Head of caudate nucleus (tissue), 42 donors: ENCODE data around the gene BST1.
"Not testable (repeated sequence)": the region's sequence is repeated elsewhere in the genome, so short reads cannot be mapped to it uniquely, and the experiment has no call there.

Source experiments
- DNase-seq, 42 donors: peaks; one replicate each; pipeline versions ENCODE4 v3.0.0 to v3.0.0-alpha.2; 2020 to 2021; ENCODE audit warnings: mixed read lengths in 7 of 42
- intact Hi-C: fragments of 100-400 bp; cut with DNase I; formaldehyde crosslinking; loops from one replicate; pipeline ENCODE4 v1.15.0; 2022

BST1 gene

DNA sequence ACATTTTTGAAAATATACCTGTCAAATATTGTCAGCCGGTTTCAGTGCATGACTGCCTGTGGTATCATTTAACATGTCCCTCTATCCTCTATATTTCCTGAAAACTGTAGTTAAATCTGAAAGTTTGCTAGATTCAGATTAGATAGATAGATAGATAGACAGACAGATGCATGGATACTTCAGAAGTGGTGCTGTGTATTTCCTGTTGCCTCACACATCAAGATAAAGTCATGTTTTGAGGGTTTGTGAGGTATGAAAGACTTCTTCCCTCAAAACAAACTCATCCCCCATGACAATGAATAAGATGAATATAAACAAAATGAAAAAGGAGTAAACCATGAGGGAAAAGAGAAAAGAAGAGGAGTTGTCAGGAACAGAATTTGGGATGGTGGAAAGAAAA lies 6.0 kb upstream of the BST1 start:
- intact Hi-C loops, result no loop called here
- no peak for DNase-seq

DNA sequence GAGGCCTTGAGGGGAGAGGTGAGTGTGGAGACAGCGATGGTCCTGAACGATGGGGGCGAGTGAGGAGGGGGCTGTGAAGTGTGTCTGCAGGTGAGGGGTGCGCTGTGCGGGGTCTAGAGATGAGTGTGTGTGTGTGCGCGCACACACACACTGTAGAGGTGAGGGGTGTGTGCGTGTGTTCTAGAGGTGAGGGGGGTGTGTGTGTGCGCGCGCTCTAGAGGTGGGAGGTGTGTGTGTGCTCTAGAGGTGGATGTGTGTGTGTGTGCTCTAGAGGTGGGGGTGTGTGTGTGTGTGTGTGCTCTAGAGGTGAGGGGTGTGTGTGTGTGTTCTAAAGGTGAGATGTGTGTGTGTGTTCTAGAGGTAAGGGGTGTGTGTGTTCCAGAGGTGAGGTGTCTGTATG lies 574 bp downstream of the BST1 start:
- intact Hi-C loops, result no loop called here
- no peak for DNase-seq

DNA sequence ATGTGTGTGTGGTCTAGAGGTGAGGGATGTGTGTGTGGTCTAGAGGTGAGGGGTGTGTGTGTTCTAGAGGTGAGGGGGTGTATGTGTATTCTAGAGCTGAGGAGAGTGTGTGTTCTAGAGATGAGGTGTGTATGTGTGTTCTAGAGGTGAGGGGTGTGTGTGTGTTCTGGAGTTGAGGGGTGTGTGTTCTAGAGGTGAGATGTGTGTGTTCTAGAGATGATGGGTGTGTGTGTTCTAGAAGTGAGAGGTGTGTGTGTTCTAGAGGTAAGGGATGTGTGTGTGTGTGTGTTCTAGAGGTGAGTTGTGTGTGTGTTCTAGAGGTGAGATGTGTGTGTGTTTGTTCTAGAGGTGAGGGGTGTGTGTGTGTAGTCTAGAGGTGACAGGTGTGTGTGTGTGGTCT lies 1.3 kb downstream of the BST1 start:
- intact Hi-C loops, result no loop called here
- DNase-seq, result no peak

DNA sequence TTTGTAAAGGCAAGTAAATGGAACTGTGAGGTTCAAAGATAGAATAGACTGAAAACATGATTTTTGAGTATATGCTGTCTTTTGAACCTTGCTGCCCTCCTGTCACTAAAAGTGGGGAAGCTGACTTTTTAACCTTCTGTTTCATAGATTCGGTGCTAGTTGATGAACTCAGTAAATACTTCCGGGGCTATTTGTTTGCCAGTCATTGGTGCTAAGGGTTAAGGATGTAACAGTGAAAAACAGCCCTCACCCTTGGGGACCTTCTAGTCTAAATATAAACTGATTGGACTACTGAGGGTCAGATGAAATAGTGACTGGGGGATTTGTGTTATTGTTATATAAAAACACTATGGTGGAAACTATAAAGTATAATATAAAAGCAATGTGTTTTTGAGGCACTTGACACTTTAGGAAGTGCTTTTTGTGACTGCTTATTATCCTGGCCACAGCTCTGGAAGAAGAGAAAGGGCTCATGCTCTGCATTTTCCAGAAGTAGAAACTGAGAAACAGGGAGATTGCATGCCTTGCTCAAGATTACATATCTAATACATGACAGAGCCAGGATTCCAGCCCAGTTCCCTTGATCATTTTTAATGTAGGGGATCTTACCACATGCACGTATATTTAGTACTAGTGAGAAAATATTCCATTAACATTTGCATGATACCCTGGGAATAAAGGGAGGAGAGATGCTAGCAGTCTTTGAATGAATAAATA lies 3.9 kb downstream of the BST1 start:
- intact Hi-C loops, result no loop called here
- no peak for DNase-seq

DNA sequence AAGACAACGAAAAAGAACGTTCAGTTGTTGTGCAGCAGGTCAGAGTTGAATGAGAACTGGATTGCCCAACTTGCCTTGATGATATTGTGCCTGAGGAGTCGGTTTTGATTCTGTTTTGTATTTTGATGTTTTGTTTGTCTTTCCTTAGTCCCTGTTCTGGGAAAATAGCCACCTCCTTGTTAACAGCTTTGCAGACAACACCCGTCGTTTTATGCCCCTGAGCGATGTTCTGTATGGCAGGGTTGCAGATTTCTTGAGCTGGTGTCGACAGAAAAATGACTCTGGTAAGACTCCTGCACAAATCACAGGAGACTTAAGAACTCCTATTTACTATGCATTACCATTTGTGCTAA lies 4.5 kb downstream of the BST1 start:
- no peak for DNase-seq
- intact Hi-C loops, result no loop called here

DNA sequence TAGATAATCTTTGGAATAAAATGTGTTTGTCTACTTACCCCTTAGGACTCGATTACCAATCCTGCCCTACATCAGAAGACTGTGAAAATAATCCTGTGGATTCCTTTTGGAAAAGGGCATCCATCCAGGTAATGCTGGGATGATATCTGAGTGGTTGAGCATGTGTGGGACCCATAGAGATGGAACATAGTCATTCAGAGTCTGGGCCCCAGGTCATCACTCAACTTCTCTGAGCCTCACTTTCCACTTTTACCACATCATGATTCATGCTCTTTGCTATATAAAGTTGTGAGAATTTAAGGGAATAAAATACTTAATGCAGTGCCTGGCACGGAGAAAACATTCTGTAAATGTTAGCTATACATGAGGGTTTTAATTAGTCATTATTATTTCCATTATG lies 8.9 kb downstream of the BST1 start:
- intact Hi-C loops, result no loop called here
- DNase-seq, result no peak

DNA sequence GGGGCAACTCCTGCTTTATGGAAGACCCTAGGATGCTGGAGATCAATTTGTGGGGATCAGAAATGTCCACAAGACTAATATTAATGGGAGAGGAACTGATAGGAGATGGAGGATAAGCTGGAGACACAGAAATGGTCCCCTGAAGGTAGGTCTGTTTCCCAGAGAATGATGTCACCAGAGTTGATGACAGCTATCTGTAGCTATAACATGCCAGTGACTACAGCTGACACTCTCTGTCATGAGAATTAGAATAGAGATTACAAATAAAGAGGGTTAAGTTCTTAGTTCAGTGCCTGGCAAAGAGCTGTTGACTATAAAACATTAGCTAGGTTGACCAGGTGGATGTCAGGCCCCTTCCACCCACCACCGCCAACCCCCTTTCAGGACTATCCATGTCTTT lies 9.3 kb downstream of the BST1 start:
- DNase-seq, result no peak
- intact Hi-C loops, result no loop called here

DNA sequence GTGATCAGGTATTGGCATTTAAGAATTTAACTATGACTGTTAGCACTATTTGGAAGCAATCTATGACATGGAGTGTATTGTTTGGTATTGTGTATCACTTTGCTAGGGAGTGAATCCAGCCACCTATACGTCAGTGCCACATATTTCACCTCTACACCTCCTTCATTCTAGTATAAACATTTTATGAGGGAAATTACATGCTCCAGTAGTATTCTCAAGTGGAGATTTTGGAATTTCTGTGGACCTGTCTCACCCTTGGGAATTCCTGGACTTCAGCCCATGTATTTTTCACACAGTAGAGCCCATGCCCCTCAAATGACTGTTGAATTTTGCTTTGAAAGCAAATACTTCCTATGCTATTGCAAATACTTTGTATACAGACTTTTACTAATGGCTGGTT lies 11.3 kb downstream of the BST1 start:
- no peak for DNase-seq
- intact Hi-C loops, result no loop called here

DNA sequence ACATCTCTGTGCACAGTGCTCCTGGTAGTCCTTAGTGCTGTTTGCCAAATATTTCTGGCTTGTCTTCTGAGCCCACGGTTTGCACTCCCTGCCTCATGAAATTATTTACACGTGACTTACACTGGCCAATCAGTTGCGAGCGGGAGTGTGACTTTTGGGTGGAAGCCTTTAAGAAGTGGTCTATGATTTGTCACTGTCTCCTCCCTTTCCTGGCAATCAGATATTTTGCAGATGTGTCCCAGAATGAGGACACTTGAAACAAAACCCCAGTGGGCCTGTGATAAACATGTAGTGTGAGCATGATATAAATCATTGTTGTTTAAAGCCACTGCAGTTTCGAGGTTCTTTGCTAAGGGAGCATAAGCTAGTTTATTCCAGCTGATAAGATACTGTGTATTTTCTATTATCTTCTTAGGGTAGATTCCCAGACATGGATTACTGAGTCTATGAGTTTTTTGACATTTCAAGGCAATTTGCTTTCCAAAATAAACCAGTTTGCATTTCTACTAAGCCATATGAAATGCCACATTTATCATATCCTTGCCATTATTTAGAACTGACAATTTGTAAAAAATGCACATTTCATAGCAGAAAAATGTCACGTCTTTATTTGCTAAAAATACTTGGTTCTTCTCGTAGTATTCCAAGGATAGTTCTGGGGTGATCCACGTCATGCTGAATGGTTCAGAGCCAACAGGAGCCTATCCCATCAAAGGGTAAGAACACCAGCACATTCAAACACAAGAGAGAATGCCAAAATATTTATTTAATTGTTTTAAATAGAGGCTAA lies 12.0 kb downstream of the BST1 start:
- DNase-seq, result no peak
- intact Hi-C loops, result no loop called here

DNA sequence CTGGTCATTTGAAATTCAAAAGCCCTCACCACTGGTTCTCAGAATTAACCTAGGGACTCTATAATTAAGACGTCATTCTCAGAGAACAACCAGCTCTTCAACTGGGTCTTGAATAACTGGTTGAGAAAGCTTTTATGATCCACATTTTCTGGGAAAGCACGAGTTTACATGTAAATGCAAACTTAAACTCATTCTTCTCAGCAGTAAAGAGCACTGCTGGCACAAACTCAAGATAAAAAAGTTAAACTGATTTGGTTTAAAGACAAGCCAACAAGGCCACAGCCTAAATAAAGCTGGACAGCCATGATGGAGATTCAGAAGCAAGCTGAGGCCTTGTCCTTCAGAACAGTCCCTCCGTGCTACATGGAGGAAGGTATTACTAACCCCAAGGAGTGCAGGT lies 13.2 kb downstream of the BST1 start:
- DNase-seq, result no peak
- intact Hi-C loops, result no loop called here

DNA sequence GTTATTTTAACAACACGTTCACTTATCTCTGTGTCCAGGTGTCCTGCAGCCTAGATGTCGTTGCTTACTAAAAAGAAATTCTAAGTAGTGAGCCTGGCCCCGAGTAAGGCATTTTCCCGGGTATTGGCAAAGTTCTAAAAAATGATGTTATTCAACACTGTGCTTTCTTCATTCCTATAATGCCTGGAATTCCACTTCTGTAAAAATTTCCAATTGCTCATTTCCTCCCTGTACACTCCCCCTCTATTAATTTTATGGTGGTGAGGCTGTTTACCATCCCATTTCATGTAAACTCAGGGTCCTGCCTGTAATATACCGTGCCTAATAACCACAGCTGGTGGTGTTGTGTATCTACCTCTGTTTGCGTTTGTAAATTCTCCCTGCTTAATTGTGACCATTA lies 14.2 kb downstream of the BST1 start:
- intact Hi-C loops, result no loop called here
- no peak for DNase-seq

DNA sequence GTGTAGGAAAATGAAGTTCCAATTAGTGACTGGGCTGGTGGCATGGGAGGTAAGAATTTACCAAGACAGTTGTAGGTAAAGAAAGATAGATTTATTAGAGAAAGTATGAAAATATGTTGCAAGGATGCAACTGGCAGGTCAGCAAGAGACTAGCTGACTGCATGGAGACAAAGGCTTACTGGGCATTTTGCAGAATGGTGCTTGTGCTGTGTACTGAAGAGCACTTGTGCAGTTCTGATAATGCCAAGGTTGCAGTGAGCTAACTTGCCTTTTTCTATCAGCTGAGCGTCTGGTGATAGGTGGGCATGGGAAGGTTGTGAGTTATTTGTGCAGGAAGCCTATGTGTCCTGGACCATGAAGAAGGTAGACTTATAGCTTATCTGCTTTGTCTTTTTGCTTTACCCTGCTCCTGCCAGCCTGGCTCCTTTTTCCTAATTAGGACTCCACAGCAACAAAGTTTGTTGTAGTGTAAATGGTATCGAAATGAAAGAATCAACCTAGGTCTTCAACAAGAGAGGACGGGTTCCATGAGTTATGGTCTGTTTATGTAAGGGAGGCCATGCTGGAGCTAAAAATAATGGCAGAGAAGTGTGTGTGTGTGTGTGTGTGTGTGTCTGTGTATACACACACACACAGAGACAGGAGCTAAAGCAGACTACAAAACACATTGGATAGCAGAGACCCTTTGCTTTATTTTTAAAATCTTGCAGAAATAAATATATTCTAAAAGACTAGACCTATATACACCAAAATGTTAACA lies 15.0 kb downstream of the BST1 start:
- no peak for DNase-seq
- intact Hi-C loops, result no loop called here

DNA sequence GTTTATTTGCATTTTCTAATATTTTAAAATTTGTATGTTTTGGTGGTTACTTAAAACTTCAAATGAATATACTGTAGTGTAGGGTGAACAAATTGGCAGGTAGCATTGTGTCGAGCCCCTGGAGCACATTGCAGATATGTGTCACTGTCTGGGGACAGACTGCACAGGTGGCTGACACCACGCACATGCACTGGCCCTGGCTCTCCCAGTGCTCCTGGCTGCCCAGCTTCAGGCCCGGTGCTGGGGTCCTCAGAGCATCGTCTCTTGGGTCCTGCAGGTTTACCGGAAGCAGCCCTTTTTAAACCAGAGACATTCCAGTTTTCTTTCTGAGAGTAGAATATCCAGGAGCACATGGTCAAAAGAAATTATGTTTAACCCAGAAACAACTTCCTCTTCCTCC lies 15.6 kb downstream of the BST1 start:
- intact Hi-C loops, result no loop called here
- no peak for DNase-seq

DNA sequence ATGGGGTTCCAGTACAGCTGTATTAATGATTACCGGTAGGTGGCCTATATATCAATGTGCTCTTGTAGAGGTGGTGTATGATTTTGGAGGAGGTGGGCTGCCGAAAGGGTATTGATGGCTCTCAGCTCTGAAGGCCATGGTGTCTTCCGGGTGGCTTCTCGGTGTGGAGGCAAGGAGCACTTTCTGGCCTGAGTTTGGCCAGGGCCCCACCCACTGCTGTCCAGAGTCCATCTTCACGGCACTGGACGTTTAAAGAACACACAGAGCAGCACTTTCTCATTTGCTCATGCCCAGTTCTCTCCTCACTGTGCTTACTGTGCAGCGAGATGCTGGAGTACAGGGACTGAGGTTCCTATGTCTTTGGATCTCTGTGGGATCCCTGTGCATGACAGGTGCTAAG lies 16.1 kb downstream of the BST1 start:
- DNase-seq, result no peak
- intact Hi-C loops, result no loop called here

DNA sequence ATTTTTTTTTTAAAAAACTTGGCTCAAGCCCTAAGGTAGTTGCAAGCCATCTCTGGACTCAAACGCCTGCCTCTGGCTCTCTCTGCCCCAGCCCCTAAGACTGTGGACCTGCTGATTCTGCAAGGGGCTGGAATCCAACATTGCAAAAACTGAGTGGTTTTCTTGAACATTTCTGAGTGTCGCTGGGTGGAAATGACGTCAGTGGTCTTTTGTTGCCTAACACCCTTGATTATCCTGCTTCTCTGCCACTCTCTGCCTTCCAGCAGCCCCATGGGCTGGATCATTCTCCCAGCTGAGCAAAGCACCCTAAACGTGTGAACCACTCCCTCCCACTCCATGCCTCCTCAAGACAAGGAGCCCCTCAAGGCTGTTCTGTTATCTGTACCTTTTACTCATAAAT lies 16.6 kb downstream of the BST1 start:
- no peak for DNase-seq
- intact Hi-C loops, result no loop called here

DNA sequence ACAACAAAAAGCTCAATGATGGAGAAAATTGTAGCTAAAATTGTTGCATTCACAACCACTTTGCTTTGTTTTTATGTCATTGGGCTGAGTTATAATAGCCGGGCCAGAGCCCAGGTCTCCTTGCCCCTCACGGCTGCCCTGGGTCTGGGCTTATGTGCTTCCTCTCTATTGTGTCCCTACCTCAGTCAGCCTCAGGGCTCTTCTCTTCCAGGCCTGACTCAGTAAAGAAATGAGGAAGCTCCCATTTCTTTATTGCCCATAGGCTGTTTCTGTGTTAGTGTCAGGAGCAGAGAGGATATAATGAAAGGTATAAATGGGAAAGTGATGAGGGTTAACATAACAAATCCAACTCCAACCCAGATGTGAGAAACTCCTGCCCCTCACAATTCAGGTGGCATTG lies 18.0 kb downstream of the BST1 start:
- intact Hi-C loops, result no loop called here
- no peak for DNase-seq

DNA sequence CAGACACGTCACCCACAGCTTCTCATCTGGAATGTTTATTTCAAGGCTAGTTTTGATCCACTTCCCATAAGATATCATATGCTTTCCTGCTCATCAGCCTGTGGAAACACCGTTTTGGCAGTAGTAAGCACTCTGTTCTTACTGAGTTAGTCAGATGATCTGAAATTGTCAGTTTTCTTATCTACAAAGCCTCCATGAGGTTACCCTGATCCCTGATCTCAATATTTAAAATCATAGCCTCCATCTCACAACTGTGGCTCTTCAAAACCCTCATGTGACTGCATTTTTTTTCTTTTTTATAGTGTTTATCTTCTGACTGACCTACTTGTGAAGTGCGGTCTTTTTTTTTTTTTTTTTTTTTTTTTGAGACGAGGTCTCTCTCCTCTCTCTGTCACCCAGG lies 22.7 kb downstream of the BST1 start:
- intact Hi-C loops, result no loop called here
- DNase-seq, result no peak

DNA sequence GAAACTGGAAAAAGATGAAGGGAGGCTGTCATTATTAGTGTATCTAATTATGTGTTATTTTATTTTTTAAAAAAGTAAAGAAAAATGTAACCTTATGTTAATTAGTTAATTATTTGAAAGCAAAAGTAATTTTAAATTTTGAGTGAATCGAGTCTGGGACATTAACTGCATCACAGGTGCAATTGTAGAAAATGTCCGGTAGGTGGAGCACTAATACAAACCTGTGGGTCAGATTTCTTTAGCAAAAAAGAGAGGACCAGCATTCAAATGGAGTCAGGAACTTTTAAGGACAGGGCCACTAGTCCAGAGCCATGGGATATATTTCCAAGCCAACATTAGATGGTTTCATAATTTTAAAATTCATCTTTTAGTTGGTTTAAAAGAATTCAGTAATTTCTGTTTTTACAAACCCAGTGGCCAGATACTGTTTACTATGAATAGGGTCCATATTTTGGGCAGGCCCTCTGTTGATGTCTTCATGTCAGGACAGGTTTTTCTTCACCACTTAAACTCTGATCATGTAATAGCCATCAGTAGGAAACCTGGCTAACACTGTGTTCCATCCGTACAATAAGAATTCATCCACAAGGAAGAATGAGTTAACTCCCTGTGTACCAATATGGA lies 27.2 kb downstream of the BST1 start:
- intact Hi-C loops, result no loop called here
- peak in 18 of 42 donors; percentile 18 to 69 (median 36) for DNase-seq

DNA sequence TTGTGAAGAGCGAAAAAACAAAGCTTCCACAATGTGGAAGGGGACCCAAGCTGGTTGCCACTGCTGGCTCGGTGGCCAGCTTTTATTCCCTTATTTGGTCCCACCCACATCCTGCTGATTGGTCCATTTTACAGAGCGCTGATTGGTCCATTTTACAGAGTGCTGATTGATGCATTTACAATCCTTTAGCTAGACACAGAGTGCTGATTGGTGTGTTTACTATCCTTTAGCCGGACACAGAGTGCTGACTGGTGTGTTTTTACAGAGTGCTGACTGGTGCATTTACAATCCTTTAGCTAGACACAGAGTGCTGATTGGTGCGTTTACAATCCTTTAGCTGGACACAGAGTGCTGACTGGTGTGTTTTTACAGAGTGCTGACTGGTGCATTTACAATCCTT lies 30.2 kb downstream of the BST1 start:
- intact Hi-C loops, DNase-seq: not testable (repeated sequence)

DNA sequence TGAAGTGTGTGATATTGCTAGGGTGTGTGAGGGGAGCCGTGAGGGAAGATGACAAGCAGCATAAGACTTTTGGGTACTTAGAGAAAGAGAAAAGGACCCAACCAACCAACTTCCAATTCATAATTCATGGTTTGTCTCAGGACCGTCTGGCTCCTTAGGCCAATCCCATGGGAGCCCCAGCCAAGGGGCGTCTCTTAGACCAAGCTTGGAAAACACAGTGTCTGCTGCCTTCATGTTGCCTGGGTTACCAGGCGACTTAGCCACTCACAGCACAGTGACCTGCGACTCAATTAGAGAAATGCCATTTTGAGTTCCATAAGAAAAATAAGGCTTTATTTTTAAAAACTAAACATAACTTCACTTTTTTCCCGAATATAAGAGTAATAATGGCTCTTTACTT lies 32.7 kb downstream of the BST1 start:
- intact Hi-C loops, result no loop called here
- DNase-seq, result peak in 14 of 42 donors; percentile 4 to 56 (median 28)
